Epithelial cell of umbilical artery (primary cell): ENCODE results near the gene RPL21. TPM values are rescaled to one million over a fixed set of nuclear protein-coding genes. Genes with fewer than 3 reads are reported as not detected.

Experiments used
- total RNA-seq: library from RNA; depleted of rRNA; stranded (reverse); fragments of >200 nt; gene quantifications from 2 replicates; pipeline ENCODE4 v1.2.3, GENCODE V29; 2014

RPL21 gene
- 842 and 1,022 TPM in 2 replicates for total RNA-seq

DNA sequence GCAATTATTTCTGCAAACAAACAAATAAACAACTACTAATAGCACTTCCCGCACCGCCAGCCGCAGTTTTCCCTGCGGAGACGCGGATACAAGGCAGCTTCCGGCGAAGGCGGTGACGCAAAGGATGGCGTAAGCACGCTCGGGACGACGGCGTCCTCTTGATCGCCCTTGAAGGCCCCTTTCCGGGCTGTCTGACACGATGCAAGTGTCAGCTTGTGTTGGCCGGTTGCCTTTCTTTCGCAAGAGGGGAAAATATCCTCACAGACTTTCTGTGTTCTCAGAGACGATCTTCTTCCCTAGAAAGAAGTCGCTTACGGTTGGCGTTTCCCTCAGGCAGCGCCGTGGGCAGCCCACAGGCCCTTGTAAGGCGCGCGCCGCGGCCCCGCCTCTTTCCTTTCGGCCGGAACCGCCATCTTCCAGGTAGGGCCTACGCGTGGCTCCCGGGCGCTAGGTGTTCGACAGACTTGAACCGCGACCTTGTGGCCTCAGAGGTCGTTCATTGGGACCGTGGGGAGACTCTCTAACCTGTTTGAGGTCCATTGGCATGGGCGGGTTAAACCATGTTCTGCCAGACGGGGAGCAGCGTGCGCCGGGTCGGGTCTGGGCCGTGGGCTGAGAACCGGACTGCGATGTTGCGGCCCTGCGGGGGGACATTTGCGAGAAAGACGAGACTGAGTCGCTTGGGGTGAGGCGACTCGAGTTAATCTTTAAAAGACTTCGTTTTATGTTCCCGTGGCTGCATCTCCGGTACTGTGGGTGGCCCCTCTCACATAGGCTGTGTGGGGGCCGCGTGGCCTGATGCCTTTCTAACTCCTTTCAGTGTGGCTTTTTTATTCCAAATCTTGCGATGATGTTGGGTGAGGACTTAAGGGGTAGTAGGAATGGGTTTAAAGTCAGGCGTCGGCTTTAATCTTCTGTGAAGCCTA lies at the start of gene RPL21:
Gene RPL21, plus strand, starts transcription at position 393 of the 926 bp plus-strand sequence. CDS start 2,219 bp downstream, outside the sequence.

DNA sequence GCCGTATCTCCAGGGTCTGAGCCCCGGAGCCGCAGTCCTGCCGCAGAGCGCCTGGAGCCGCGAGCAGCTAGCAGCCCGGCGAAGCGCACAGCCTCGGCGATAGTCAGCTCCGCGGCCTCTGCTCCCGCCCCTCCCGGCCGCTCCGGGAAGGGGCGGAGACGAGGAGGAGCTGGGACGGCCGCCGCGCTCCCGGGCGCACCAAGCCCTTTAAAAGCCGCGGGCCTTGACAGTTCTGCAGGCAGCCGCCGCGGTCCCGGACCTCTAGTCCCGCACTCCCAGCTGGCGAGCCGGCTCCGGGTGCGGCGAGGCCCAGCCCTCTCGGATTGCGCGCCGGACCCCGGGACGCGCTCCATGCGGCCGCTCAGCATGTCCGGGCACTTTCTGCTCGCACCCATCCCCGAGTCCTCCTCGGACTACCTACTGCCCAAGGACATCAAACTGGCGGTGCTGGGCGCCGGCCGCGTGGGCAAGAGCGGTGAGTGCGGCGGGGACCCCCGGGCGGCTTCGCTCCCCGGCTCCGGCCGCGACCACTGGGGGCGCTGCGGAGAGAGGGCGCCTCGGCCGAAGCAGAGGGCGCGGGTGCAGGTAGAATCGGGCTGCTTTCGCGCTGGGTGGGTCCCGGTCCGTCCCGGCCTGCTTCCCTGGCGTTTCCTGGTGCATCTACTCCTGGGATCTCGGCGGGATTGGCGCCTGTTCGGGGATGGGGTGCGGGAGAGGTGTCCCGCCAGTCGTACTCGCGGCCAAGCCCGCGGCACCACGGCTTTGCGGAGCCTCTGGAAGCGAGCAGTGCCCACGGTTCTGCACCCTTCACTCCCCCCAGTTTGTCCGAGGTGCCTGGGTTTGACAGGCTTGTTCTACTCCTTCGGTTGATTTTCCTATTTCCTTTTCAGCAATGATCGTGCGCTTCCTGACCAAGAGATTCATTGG lies 19.5 kb downstream of the RPL21 start, which contains the start of gene RASL11A:
Gene RASL11A, plus strand, starts transcription at position 237 of the 927 bp plus-strand sequence. Its CDS starts 115 bp downstream, at position 352.

Other genes with a start within 250 kb of the RPL21 start
- 35.4 and 36.1 TPM in 2 replicates for gene USP12, start 79.7 kb upstream of the RPL21 start, total RNA-seq
- 2.6 and 3.3 TPM in 2 replicates for gene RASL11A, start 19.3 kb downstream of the RPL21 start, total RNA-seq
- gene GTF3A, start 173.1 kb downstream of the RPL21 start, total RNA-seq = 110 and 165 TPM in 2 replicates
- 43.9 and 53.6 TPM in 2 replicates for gene MTIF3, start 199.0 kb downstream of the RPL21 start, total RNA-seq